NCI-H82 (cell line): ENCODE data around the gene ABHD16A.
A peak's percentile ranks its signal among the peaks of the same experiment; 100 is the strongest.

Source experiments
- DNase-seq: peaks from one replicate; lab custom pipeline; 2025; lab: John Stamatoyannopoulos, UW

ABHD16A gene

DNA sequence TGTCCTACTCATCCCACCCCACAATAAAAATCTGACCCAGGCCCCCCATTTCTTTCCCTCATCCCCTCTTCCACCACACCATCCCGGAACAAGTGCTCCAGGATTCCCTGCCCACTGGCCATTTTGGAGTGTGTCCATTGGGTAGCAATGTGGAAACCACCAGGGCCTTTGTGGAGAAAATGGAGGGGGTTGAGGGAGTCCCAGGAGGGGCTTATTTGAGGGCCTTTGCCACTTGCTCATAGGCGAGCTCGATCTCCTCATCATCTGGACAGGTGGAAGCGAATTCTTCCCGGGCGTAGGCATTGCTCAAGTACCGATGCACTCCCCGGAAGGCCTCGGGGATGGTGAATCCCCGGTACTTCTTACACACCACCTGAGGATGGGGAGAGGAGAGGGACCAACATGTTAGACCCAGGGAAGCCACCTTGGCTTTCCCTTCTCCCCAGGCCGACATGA is 27.5 kb upstream of the ABHD16A start:
- DNase-seq: no peak

DNA sequence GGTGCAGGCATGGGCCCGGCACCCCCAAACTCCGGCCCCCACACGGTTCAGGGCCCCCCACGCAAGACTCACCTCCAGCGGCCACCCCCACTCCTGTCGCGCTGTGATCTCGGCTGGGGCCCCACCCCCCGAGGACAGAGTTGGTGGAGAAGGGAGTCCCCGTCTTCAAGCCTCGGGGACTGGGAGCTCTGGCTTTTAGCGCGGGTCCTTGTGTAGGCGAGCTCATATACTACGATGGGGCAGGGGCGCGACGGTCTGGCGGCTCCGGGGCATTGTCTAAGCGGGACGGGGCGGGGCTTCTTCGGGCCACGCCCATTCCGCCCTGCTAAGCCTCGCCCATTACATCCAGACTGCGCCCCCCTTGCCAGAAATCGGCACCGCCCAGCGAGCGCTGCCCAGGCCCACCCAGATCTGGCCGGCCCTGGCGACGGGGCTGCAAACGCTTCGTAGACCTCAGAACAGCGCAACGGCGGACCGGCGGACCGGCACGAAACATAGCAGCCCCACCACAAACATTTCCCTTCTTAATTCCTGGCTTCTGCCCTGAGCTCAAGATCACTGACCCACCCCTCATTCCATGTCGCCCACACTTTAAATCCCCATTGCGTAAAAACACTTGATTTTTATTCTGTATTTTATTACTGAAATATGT is 27.0 kb upstream of the ABHD16A start:
- peak; percentile 93 for DNase-seq

DNA sequence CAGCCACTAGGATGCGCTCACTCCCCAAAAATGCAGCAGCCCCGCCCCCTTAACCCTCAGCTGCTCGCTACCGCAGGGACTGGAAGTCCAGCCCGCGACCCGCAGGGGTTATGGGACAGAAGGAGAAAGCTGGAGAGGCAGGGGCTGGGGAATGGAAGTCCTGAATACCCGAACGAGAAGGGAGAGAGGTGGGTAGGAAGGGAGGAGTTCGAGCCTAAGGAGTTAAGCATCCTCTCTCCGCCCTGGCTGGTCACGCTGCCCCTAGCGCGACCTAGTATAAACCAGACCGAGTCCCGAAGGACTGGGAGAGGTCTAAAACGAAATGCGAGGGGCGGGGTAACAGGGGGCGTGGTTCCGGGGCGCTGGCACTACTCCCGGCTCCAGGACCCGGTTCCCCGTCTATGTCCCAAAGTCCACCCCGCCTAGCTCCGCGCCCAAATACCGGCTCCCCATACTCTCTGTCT is 26.4 kb upstream of the ABHD16A start:
- peak; percentile 95 for DNase-seq

- no peak for DNase-seq
These were observed 25.8 kb upstream of the ABHD16A start, which contains the start of gene DDAH2 for GRCh38 chr6:31728767-31729514. DDAH2 (minus strand) TSS chr6:31729299; CDS start chr6:31729161, 138 bp downstream.

GRCh38 chr6:31727717-31728671 is 24.9 kb upstream of the ABHD16A start:
- DNase-seq: no peak

GRCh38 chr6:31727034-31727716 is 24.1 kb upstream of the ABHD16A start:
- no peak for DNase-seq

DNA sequence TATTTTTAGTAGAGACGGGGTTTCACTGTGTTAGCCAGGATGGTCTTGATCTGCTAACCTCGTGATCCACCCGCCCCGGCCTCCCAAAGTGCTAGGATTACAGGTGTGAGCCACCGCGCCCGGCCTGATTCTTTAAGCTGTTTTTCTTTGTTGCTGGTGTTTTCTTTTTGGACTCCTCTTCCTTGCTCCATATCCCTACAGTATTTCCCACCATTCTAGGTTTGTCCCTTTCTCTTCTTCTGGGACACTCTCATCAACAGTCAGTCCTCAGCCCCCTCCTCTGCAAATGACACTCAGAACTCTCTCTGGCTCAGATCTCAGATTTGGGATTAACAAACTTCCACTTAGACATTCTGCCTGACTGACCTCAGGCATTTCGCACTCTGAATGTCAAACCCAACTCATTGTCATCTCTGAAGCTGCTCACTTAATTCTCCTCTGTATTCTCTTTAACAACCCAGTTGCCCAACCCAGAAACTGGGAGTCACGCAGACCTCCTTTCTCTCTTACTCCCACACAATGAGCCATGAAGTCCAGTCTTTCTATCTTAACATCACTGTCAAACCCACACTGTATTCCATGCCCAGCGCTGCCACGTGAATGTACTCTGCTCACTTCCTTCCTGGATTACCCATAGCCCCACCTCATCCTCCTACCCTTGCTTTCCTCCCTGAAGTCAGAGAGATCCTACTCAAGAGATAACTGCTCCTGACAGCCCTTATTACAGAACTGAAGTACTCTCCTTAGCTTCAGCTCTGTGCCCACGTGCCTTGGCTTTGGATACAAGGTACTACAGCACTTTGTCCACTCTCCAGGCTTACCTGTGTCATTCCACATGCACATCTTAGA is 22.6 kb upstream of the ABHD16A start:
- no peak for DNase-seq

GRCh38 chr6:31723980-31724691 is 21.0 kb upstream of the ABHD16A start:
- no peak for DNase-seq

DNA sequence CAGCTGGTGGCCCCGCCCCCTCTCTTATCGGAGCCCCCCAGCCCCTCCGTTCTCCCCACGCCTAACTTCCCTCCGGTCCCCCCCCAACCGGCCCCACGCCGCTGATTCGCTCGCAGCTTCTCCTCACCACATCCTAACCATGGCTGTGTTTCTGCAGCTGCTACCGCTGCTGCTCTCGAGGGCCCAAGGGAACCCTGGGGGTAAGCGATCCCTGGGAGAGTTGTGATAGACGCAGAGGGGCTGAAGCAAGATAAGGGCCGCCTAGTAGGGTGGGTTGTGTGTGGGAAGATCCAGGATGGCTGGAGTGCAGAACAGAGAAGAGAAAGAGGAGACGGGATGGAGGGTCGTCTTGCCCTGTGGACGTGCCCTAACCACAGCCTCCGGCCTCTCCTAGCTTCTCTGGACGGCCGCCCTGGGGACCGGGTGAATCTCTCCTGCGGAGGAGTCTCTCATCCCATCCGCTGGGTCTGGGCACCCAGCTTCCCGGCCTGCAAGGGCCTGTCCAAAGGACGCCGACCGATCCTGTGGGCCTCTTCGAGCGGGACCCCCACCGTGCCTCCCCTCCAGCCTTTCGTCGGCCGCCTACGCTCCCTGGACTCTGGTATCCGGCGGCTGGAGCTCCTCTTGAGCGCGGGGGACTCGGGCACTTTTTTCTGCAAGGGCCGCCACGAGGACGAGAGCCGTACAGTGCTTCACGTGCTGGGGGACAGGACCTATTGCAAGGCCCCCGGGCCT is 20.3 kb upstream of the ABHD16A start, which contains the start of gene MPIG6B:
Gene MPIG6B, plus strand, starts transcription at position 129 of the 735 bp plus-strand sequence. Its CDS starts 11 bp downstream, at position 140.
- no peak for DNase-seq

DNA sequence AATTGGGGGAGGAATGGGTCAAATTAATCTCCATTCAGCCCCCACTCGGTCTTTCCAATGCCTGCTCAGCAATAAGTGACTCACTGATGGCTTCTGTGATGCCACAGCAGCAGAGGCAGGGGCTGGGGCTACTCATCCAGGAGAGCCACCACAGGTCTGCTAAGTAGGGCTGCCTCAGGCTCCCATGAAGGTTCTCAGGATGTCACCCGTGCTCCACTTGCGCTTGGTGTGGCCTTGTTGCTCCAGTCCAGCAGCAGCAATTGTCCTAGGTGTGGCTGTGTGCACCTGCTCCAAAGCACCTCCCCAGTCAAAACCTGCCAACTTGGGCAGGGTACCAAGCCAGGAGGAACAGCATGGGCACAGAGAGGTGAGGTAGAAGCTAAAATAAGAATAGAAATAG is 19.0 kb upstream of the ABHD16A start:
- no peak for DNase-seq

- DNase-seq: no peak
These were observed 18.4 kb upstream of the ABHD16A start, which contains the start of gene LY6G6C for GRCh38 chr6:31721351-31722020. LY6G6C (minus strand) TSS chr6:31721746; CDS start chr6:31721679, 67 bp downstream.

GRCh38 chr6:31720196-31720770 is 17.2 kb upstream of the ABHD16A start:
- DNase-seq: no peak

- DNase-seq: no peak
These were observed 15.9 kb upstream of the ABHD16A start for GRCh38 chr6:31719001-31719400.

DNA sequence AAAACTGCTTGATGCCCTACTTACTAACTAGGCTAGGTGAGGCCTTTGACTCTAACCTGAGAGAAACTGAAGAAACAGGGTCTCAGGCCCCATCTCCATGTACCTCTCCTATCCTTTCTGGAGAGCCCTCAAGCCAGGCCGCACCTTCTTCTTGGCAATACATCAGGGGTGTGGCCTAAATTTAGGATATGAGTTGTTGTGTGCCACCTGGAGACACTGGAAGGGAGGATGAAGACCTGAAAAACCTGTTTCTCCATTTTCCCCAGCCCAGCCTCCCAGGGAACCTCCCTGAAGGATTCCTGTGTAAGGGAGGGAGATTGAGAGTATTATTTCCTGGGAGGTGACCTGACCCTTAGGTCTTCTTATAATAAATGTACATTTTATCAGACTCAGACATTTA is 15.1 kb upstream of the ABHD16A start:
- DNase-seq: no peak

DNA sequence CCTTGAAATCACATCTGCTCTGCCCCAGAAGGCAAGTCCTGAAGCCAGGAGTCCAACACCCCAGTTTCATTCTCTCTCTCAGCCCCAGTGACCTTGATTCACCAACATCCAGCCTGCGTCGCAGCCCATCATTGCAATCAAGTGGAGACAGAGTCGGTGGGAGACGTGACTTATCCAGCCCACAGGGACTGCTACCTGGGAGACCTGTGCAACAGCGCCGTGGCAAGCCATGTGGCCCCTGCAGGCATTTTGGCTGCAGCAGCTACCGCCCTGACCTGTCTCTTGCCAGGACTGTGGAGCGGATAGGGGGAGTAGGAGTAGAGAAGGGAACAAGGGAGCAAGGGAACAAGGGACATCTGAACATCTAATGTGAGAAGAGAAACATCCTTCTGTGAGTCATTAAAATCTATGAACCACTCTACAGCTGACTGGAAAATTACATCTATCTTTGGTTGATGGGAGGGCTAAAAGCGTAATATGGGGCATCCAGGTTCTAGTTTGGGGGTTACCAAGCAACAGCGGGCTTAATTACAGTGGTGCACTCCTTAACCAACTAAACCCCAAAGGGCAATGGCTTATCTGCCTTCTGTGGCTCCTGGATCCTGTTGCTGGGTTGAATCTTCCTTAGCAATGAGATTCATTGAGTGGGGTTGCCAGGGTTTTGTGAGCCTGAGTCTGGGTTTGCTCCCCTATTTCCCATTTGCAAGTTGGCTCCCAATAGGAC is 14.5 kb upstream of the ABHD16A start:
- peak; percentile 38 for DNase-seq

DNA sequence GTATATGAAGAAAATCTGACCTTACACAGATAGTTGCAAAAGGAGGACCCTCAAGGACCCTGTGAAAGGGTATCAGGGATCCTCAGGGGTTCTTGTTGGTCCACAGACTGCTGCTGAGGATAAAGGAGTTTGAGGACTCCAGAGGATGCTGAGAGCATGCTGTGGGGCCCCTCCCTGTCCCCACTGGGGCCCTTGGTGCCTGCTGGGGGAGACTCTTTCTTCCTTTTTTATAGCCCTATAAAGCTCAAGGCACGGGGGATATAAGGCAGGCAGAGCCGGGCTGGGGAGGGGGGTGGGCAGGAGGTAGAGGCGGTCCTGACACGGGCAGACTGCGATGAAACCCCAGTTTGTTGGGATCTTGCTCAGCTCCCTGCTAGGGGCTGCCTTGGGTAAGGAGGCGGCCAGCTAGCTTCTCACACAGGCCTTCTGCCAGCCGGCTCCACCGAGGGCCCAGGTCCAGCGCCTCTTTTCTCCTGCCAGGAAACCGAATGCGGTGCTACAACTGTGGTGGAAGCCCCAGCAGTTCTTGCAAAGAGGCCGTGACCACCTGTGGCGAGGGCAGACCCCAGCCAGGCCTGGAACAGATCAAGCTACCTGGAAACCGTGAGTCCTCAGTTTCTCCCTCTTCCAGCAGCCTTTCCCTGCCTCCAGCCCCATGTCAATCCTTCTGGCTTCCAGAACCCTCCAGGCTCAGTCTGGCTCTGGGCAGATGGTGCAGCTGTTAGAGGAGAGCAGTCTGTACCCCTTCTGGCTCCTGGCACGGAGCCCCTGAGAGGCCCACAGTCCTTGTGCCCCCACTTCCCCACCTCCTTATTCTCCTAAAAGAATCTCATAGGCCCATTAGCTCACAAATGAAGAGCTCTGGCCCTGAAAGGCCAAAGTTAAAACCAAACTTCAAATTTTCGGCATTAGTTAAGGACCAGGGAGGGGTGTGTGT is 12.2 kb upstream of the ABHD16A start, which contains the start of gene LY6G6D:
Gene LY6G6D, plus strand, starts transcription at position 327 of the 937 bp plus-strand sequence. Its CDS starts 8 bp downstream, at position 335.
- no peak for DNase-seq
